HepG2 (cell line): Measurements from ENCODE around the gene ATP13A4.

ENCODE experiments used
- MYC ChIP-seq: sonication (generic); formaldehyde crosslinking; IDR thresholded peaks from 2 replicates; pipeline ENCODE4 v1.9.0; 2021; ENCODE audit warnings: missing genetic modification reagents, borderline replicate concordance
- RNF2 ChIP-seq: fragments of 450-650 bp; conservative IDR thresholded peaks from 2 replicates; pipeline ENCODE4 v1.6.1; 2016; ENCODE audit warnings: low read depth

DNA sequence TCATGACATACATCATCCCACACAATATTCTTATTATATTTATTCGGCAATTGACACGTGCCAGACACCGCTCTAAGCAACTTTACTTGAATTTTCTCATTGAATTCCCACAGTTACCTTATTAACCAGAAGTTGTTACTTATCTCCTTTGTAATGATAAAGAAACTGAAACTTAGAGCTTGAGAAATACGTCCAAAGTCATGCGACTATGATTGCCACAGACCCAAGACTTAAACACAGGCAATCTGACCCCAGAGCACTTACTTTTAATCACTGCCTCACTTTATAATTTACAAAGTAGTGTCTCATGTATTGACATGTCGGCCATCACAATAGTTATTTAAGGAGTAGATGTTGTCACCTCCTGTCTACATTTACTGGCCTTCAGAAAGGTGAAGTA lies 64.7 kb downstream of the ATP13A4 start:
- TF ChIP-seq RNF2 (no peak), MYC (CRISPR knock-in tag) (no peak)
